Activated naive CD4-positive, alpha-beta T cell treated with anti-CD3 and anti-CD28 coated beads, Interleukin-2, amount 50 U/mL, for 24 hours (primary cell): ENCODE data around the gene HDDC3.

Experiments used
- H3K27ac Mint-ChIP-seq: one replicate; pipeline ENCODE4 v1.8.0; 2021; ENCODE audit warnings: mild to moderate bottlenecking, mixed read lengths
- H3K27me3 Mint-ChIP-seq: one replicate; pipeline ENCODE4 v1.8.0; 2021; ENCODE audit warnings: mixed read lengths
- H3K36me3 Mint-ChIP-seq: one replicate; pipeline ENCODE4 v1.8.0; 2021; ENCODE audit warnings: mixed read lengths
- H3K4me1 Mint-ChIP-seq: one replicate; pipeline ENCODE4 v1.8.0; 2021; ENCODE audit warnings: mixed read lengths
- H3K4me3 Mint-ChIP-seq: one replicate; pipeline ENCODE4 v1.8.0; 2021; ENCODE audit warnings: mild to moderate bottlenecking, mixed read lengths
- H3K9me3 Mint-ChIP-seq: one replicate; pipeline ENCODE4 v1.8.0; 2021; ENCODE audit warnings: mixed read lengths

HDDC3 gene

GRCh38 chr15:90931828-90932659 is at the start of gene HDDC3:
HDDC3 (minus strand) TSS chr15:90932549; CDS start chr15:90932540, 9 bp downstream.
- no peaks in the 10 kb centered on the region for H3K9me3 Mint-ChIP-seq
- H3K27ac Mint-ChIP-seq, result peak within 1 kb of the TSS; percentile 97
- H3K4me3 Mint-ChIP-seq, result peak within 1 kb of the TSS; percentile 97
- H3K4me1 Mint-ChIP-seq, result peaks cover 51% of the 10 kb centered on the region
- H3K27me3 Mint-ChIP-seq, result no peaks in the 10 kb centered on the region
- no peaks in the 10 kb centered on the region for H3K36me3 Mint-ChIP-seq

GRCh38 chr15:90982135-90982534 is 49.8 kb upstream of the HDDC3 start:
- H3K9me3 Mint-ChIP-seq, result no peaks in the 10 kb centered on the region
- no peak overlapping the region for H3K27ac Mint-ChIP-seq
- H3K4me3 Mint-ChIP-seq, result no peak overlapping the region
- H3K36me3 Mint-ChIP-seq, result peaks cover 2% of the 10 kb centered on the region
- H3K27me3 Mint-ChIP-seq, result no peaks in the 10 kb centered on the region
- no peaks in the 10 kb centered on the region for H3K4me1 Mint-ChIP-seq

- no peak overlapping the region for H3K4me3 Mint-ChIP-seq
- H3K36me3 Mint-ChIP-seq, result peaks cover 2% of the 10 kb centered on the region
- no peaks in the 10 kb centered on the region for H3K4me1 Mint-ChIP-seq
These were observed 49.3 kb upstream of the HDDC3 start for GRCh38 chr15:90981681-90982080.

GRCh38 chr15:90979582-90979981 is 47.2 kb upstream of the HDDC3 start:
- no peak overlapping the region for H3K4me3 Mint-ChIP-seq
- no peaks in the 10 kb centered on the region for H3K4me1 Mint-ChIP-seq
- no peaks in the 10 kb centered on the region for H3K27me3 Mint-ChIP-seq
- H3K27ac Mint-ChIP-seq, result no peak overlapping the region
- H3K9me3 Mint-ChIP-seq, result no peaks in the 10 kb centered on the region
- H3K36me3 Mint-ChIP-seq, result peaks cover 2% of the 10 kb centered on the region

More at GRCh38 chr15:90981681-90982080, 49.3 kb upstream of the HDDC3 start:
- H3K27me3 Mint-ChIP-seq, result no peaks in the 10 kb centered on the region
- H3K27ac Mint-ChIP-seq, result no peak overlapping the region
- no peaks in the 10 kb centered on the region for H3K9me3 Mint-ChIP-seq

- H3K9me3 Mint-ChIP-seq, result no peaks in the 10 kb centered on the region
- H3K4me3 Mint-ChIP-seq, result no peak overlapping the region
- peaks cover 7% of the 10 kb centered on the region for H3K36me3 Mint-ChIP-seq
- H3K27me3 Mint-ChIP-seq, result no peaks in the 10 kb centered on the region
- H3K4me1 Mint-ChIP-seq, result no peaks in the 10 kb centered on the region
- no peak overlapping the region for H3K27ac Mint-ChIP-seq
These were observed 41.9 kb upstream of the HDDC3 start for GRCh38 chr15:90974216-90974615.

GRCh38 chr15:90972133-90972532 is 39.8 kb upstream of the HDDC3 start:
- Mint-ChIP-seq H3K36me3 (peaks cover 5% of the 10 kb centered on the region), H3K27me3 (no peaks in the 10 kb centered on the region), H3K4me3 (no peak overlapping the region), H3K27ac (no peak overlapping the region), H3K4me1 (no peaks in the 10 kb centered on the region), H3K9me3 (no peaks in the 10 kb centered on the region)

- Mint-ChIP-seq H3K36me3 (peaks cover 5% of the 10 kb centered on the region), H3K9me3 (no peaks in the 10 kb centered on the region), H3K4me3 (no peak overlapping the region), H3K4me1 (no peaks in the 10 kb centered on the region), H3K27ac (no peak overlapping the region), H3K27me3 (no peaks in the 10 kb centered on the region)
These were observed 37.9 kb upstream of the HDDC3 start for GRCh38 chr15:90970274-90970673.

GRCh38 chr15:90968434-90968833 is 36.1 kb upstream of the HDDC3 start:
- H3K4me1 Mint-ChIP-seq, result no peaks in the 10 kb centered on the region
- H3K27me3 Mint-ChIP-seq, result no peaks in the 10 kb centered on the region
- H3K27ac Mint-ChIP-seq, result no peak overlapping the region
- H3K9me3 Mint-ChIP-seq, result no peaks in the 10 kb centered on the region
- no peaks in the 10 kb centered on the region for H3K36me3 Mint-ChIP-seq
- no peak overlapping the region for H3K4me3 Mint-ChIP-seq

GRCh38 chr15:90967206-90967605 is 34.9 kb upstream of the HDDC3 start:
- Mint-ChIP-seq H3K9me3 (no peaks in the 10 kb centered on the region), H3K27ac (no peak overlapping the region), H3K36me3 (peaks cover under 1% of the 10 kb centered on the region), H3K4me1 (peaks cover 2% of the 10 kb centered on the region), H3K4me3 (no peak overlapping the region), H3K27me3 (no peaks in the 10 kb centered on the region)

- H3K4me1 Mint-ChIP-seq, result peaks cover 4% of the 10 kb centered on the region
- no peak overlapping the region for H3K27ac Mint-ChIP-seq
- H3K27me3 Mint-ChIP-seq, result no peaks in the 10 kb centered on the region
- no peaks in the 10 kb centered on the region for H3K9me3 Mint-ChIP-seq
- no peak overlapping the region for H3K4me3 Mint-ChIP-seq
- peaks cover 3% of the 10 kb centered on the region for H3K36me3 Mint-ChIP-seq
These were observed 33.9 kb upstream of the HDDC3 start for GRCh38 chr15:90966262-90966661.

GRCh38 chr15:90962021-90962420 is 29.7 kb upstream of the HDDC3 start:
- no peaks in the 10 kb centered on the region for H3K9me3 Mint-ChIP-seq
- H3K27me3 Mint-ChIP-seq, result no peaks in the 10 kb centered on the region
- no peak overlapping the region for H3K4me3 Mint-ChIP-seq
- H3K36me3 Mint-ChIP-seq, result peaks cover 3% of the 10 kb centered on the region
- H3K27ac Mint-ChIP-seq, result no peak overlapping the region
- H3K4me1 Mint-ChIP-seq, result peaks cover 8% of the 10 kb centered on the region

GRCh38 chr15:90960298-90961091 is 28.1 kb upstream of the HDDC3 start:
- Mint-ChIP-seq H3K27ac (no peak overlapping the region), H3K9me3 (no peaks in the 10 kb centered on the region), H3K27me3 (no peaks in the 10 kb centered on the region), H3K4me1 (peaks cover 15% of the 10 kb centered on the region), H3K36me3 (peaks cover 3% of the 10 kb centered on the region), H3K4me3 (no peak overlapping the region)

- Mint-ChIP-seq H3K4me1 (peaks cover 15% of the 10 kb centered on the region), H3K36me3 (peaks cover 3% of the 10 kb centered on the region), H3K4me3 (no peak overlapping the region), H3K9me3 (no peaks in the 10 kb centered on the region), H3K27me3 (no peaks in the 10 kb centered on the region), H3K27ac (no peak overlapping the region)
These were observed 27.5 kb upstream of the HDDC3 start for GRCh38 chr15:90959894-90960293.

- Mint-ChIP-seq H3K9me3 (no peaks in the 10 kb centered on the region), H3K4me3 (no peak overlapping the region), H3K27ac (no peak overlapping the region), H3K4me1 (peaks cover 15% of the 10 kb centered on the region), H3K27me3 (no peaks in the 10 kb centered on the region), H3K36me3 (peaks cover 3% of the 10 kb centered on the region)
These were observed 26.8 kb upstream of the HDDC3 start for GRCh38 chr15:90959028-90959595.

GRCh38 chr15:90957791-90958190 is 25.4 kb upstream of the HDDC3 start:
- Mint-ChIP-seq H3K9me3 (no peaks in the 10 kb centered on the region), H3K27me3 (no peaks in the 10 kb centered on the region), H3K36me3 (peaks cover 3% of the 10 kb centered on the region), H3K4me1 (peaks cover 15% of the 10 kb centered on the region), H3K4me3 (peak overlapping the region; percentile 63), H3K27ac (no peak overlapping the region)
